Body of pancreas (tissue), 4 donors: ENCODE data around the gene KIF24. TPM values are rescaled to one million over a fixed set of nuclear protein-coding genes. Genes with fewer than 3 reads are reported as not detected.
A peak's percentile ranks its signal among the peaks of the same experiment; 100 is the strongest.

Experiments
- ATAC-seq: fragments of 150-250 bp; one replicate; pipeline ENCODE4 v1.9.1; 2016
- DNase-seq, 4 donors: peaks; one replicate each; pipeline ENCODE4 v3.0.0-alpha.2; 2019
- H3K27ac ChIP-seq, 4 donors: fragments of 200-600 bp; sonication (generic); 1 replicate in 3 of 4; 2 replicates in 1 of 4; pipeline versions ENCODE4 v1.5.1 to v1.6.1; 2016 to 2019; ENCODE audit warnings: mild to moderate bottlenecking in 1 of 4, mixed read lengths in 1 of 4, moderate library complexity in 1 of 4
- H3K27me3 ChIP-seq, 2 donors: fragments of 200-600 bp; sonication (generic); one replicate each; pipeline ENCODE4 v1.6.0; 2016; ENCODE audit warnings: mild to moderate bottlenecking in 1 of 2
- H3K36me3 ChIP-seq, 2 donors: fragments of 200-600 bp; sonication (generic); replicated peaks in 1 of 2; 2 replicates each; pipeline ENCODE4 v1.5.1; 2016; ENCODE audit warnings: low read depth in 2 of 2; ENCODE audit not compliant: insufficient read depth in 1 of 2
- H3K4me1 ChIP-seq: fragments of 200-600 bp; sonication (generic); one replicate; pipeline ENCODE4 v1.6.0; 2016
- H3K4me3 ChIP-seq, 2 donors: fragments of 200-600 bp; sonication (generic); 1 replicate in 1 of 2; 2 replicates in 1 of 2; pipeline ENCODE4 v1.5.1; 2016 to 2019
- H3K9me3 ChIP-seq, 3 donors: fragments of 200-600 bp; sonication (generic); 1 replicate in 2 of 3; 2 replicates in 1 of 3; pipeline ENCODE4 v1.5.1; 2016
- CTCF ChIP-seq, 7 experiments: fragments of 450-650 bp in 4 of 7; fragments of 200-600 bp in 3 of 7; sonication (generic) in 3 of 7; IDR thresholded peaks; one replicate each; pipeline ENCODE4 v1.5.1; 2016 to 2019; ENCODE audit warnings: antibody characterized with exemption in 7 of 7
- POLR2A ChIP-seq, 3 donors: fragments of 450-650 bp; IDR thresholded peaks; one replicate each; pipeline ENCODE4 v1.6.1; 2016; ENCODE audit warnings: antibody characterized with exemption in 3 of 3, mild to moderate bottlenecking in 2 of 3
- WGBS, 2 donors: methylation state at CpG; one replicate each; pipeline ENCODE4 v1.1.5; 2017; 5-methylcytosine and 5-hydroxymethylcytosine counted together
- intact Hi-C: fragments of 100-400 bp; cut with DNase I; formaldehyde crosslinking; loops from one replicate; pipeline ENCODE4 v1.15.1; 2023
- total RNA-seq, 2 donors: library from RNA; depleted of rRNA; stranded (reverse); fragments of >200 nt; gene quantifications; one replicate each; pipeline ENCODE4 v1.1.0, GENCODE V29; 2016

The KIF24 gene
- total RNA-seq, 2 donors from 2014 or later: 0.26 to 0.33 TPM

DNA sequence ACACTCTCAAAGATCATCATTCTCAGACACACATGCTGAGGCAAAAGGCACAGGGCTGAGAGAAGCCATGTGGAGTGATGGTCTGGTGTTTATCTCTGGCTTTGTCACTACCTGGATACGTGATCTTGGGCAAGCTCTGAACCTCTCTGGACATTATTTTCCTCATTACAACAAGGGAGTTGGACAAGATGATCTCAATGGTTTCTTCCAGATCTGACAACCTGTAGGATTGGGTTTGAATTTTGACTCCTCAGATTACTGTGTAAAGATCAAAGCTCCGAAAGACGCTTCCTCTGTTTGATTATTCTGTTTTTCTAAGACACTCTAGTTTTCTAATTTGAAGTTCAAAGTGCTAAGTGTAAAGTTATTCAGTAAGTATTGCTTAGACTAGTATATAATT is 20.3 kb upstream of the KIF24 start:
- no peak overlapping the region for H3K27ac ChIP-seq
- H3K4me1 ChIP-seq: peaks cover 50% of the 10 kb centered on the region
- no peaks in the 10 kb centered on the region for H3K27me3 ChIP-seq
- intact Hi-C loops: no loop called here
- H3K4me3 ChIP-seq: no peak overlapping the region
- H3K9me3 ChIP-seq: no peaks in the 10 kb centered on the region
- H3K36me3 ChIP-seq: no peaks in the 10 kb centered on the region
- DNase-seq (no peak), ATAC-seq (no peak)
- TF ChIP-seq POLR2A (IDR thresholded peaks at IDR 0.05) (no peak), CTCF (IDR thresholded peaks at IDR 0.05) (no peak)
- WGBS, 2 donors: 90 to 92% methylated on average over 3 of the region's 3 CpGs

- ATAC-seq (no peak), DNase-seq (no peak)
- H3K9me3 ChIP-seq: no peaks in the 10 kb centered on the region
- H3K4me1 ChIP-seq: peaks cover 60% of the 10 kb centered on the region
- no peaks in the 10 kb centered on the region for H3K27me3 ChIP-seq
- intact Hi-C loops: no loop called here
- TF ChIP-seq CTCF (IDR thresholded peaks at IDR 0.05) (no peak), POLR2A (IDR thresholded peaks at IDR 0.05) (no peak)
- peak overlapping the region in 1 of 4 donors; percentile 38 for H3K27ac ChIP-seq
- H3K36me3 ChIP-seq: no peaks in the 10 kb centered on the region
- no peak overlapping the region for H3K4me3 ChIP-seq
Measured at GRCh38 chr9:34347800-34348158, 18.7 kb upstream of the KIF24 start.

DNA sequence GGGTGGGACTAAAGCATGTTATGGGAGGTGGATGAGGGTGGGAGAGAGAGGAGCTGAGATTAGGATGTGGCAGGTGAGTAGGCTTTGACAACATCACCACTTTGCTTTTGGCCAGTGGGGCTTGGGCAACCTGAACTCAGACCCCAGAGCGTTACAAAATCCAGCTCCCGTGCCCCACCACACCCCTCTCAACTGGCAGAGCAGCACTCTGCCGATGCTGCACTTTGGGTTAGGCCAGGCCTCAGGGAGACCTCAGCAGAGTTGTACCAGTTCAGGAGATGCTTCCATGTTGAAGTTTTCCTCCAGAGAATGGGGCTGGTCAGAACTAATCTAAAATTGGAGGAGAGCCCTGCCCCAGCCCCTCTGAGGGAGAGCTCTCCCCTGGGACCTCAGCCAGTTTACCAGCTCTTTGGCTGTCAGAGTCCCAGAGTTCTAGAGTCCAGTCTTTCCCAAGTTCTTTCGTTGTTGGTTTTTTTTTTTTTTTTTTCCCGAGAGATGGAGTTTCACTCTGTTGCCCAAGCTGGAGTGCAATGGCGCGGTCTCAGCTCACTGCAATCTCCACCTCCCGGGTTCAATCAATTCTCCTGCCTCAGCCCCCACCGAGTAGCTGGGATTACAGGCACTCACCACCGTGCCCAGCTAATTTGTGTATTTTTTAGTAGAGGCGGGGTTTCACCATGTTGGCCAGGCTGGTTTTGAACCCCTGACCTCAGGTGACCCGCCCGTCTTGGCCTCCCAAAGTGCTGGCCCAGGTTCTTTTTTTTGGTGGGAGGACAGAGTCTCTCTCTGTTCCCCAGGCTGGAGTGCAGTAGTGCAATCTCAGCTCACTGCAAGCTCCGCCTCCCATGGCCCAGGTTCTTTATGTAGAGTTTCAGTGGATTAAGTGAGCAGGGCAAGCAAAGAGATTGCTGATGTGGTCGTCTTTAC is 18.1 kb upstream of the KIF24 start:
- peak overlapping the region in 2 of 4 donors; percentile 31 to 38 for H3K27ac ChIP-seq
- DNase-seq: no peak
- H3K4me3 ChIP-seq: no peak overlapping the region
- 75 to 77% methylated on average over 13 to 15 of the region's 15 CpGs for WGBS, 2 donors
- peaks cover 63% of the 10 kb centered on the region for H3K4me1 ChIP-seq
- H3K36me3 ChIP-seq: no peaks in the 10 kb centered on the region
- H3K27me3 ChIP-seq: no peaks in the 10 kb centered on the region
- H3K9me3 ChIP-seq: no peaks in the 10 kb centered on the region
- no peak for ATAC-seq
- intact Hi-C loops: no loop called here
- no peak for TF ChIP-seq POLR2A (IDR thresholded peaks at IDR 0.05)
- TF ChIP-seq CTCF (IDR thresholded peaks at IDR 0.05): no peak

DNA sequence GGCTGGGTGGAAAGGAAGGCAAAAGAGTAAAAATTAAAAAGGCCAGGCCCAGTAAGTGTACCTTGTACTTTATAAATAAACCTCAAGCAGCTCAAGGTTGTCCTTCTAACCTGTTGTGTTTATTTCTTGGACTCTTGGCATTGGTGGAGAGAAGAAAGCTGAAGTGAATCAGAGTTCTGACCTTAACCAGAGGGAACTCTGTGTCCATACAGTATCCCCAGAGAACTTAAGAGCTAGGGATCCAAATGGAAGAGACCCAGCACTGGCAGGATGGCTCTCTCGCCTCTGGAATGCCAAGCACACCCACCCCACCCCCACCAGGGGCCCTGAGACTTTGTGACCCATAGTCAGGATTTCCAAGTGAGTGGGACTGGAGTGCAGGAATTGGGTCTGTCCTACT is 14.5 kb upstream of the KIF24 start:
- Histone ChIP-seq H3K4me1 (peaks cover 75% of the 10 kb centered on the region), H3K9me3 (no peaks in the 10 kb centered on the region)

More for the DNA sequence above, 14.5 kb upstream of the KIF24 start:
- peak; percentile 80 for ATAC-seq
- 13 to 40% methylated on average over 1 of the region's 1 CpG for WGBS, 2 donors
- peak overlapping the region; percentile 76 to 95 (median 87) for H3K27ac ChIP-seq
- no peak for TF ChIP-seq CTCF (IDR thresholded peaks at IDR 0.05)
- peak in 1 of 3 donors; percentile 9 for TF ChIP-seq POLR2A (IDR thresholded peaks at IDR 0.05)
- DNase-seq: peak; percentile 39 to 68 (median 49)
- H3K4me3 ChIP-seq: no peak overlapping the region
- H3K36me3 ChIP-seq: no peaks in the 10 kb centered on the region
- intact Hi-C loops: no loop called here
- H3K27me3 ChIP-seq: no peaks in the 10 kb centered on the region
